Fibroblast of gingiva (primary cell): Measurements from ENCODE around the gene TADA3.
A peak's percentile ranks its signal among the peaks of the same experiment; 100 is the strongest.
"Not testable (repeated sequence)": the region's sequence is repeated elsewhere in the genome, so short reads cannot be mapped to it uniquely, and the experiment has no call there.

ENCODE experiments used
- DNase-seq: peaks from one replicate; pipeline ENCODE4 v3.0.0-alpha.2; 2011; ENCODE audit warnings: low read depth

Gene TADA3

GRCh38 chr3:9783954-9784353 lies 8.3 kb downstream of the TADA3 start:
- DNase-seq, result no peak

- no peak for DNase-seq
Observed at GRCh38 chr3:9782770-9783169, 9.5 kb downstream of the TADA3 start.

- DNase-seq, result no peak
Observed at GRCh38 chr3:9781978-9782603, 10.2 kb downstream of the TADA3 start.

- no peak for DNase-seq
Observed at GRCh38 chr3:9781551-9781950, 10.7 kb downstream of the TADA3 start.

GRCh38 chr3:9780910-9781309 lies 11.4 kb downstream of the TADA3 start:
- no peak for DNase-seq

GRCh38 chr3:9780458-9780812 lies 11.8 kb downstream of the TADA3 start:
- no peak for DNase-seq

- DNase-seq, result no peak
Observed at GRCh38 chr3:9779721-9780457, 12.4 kb downstream of the TADA3 start.

- DNase-seq, result no peak
Observed at GRCh38 chr3:9779075-9779593, 13.1 kb downstream of the TADA3 start.

GRCh38 chr3:9778143-9779074 lies 13.9 kb downstream of the TADA3 start:
- DNase-seq, result peak; percentile 47

- DNase-seq, result no peak
Observed at GRCh38 chr3:9777694-9778021, 14.6 kb downstream of the TADA3 start.

GRCh38 chr3:9776896-9777693 lies 15.2 kb downstream of the TADA3 start:
- no peak for DNase-seq

GRCh38 chr3:9771007-9771406 lies 21.3 kb downstream of the TADA3 start:
- DNase-seq, result not testable (repeated sequence)

GRCh38 chr3:9770276-9770812 lies 21.9 kb downstream of the TADA3 start:
- DNase-seq, result peak; percentile 74

GRCh38 chr3:9769426-9770275 lies 22.6 kb downstream of the TADA3 start, which contains the start of gene CAMK1:
TSS of gene CAMK1 (minus strand) at chr3:9769947. CDS start at chr3:9767749, 2,198 bp downstream.
- peak; percentile 67 for DNase-seq

GRCh38 chr3:9769012-9769411 lies 23.3 kb downstream of the TADA3 start:
- DNase-seq, result no peak

GRCh38 chr3:9768141-9768775 lies 24.0 kb downstream of the TADA3 start:
- DNase-seq, result no peak

- no peak for DNase-seq
Observed at GRCh38 chr3:9767418-9767817, 24.9 kb downstream of the TADA3 start.

- DNase-seq, result no peak
Observed at GRCh38 chr3:9765865-9766264, 26.4 kb downstream of the TADA3 start.

GRCh38 chr3:9762871-9763270 lies 29.4 kb downstream of the TADA3 start:
- DNase-seq, result no peak

GRCh38 chr3:9761919-9762318 lies 30.4 kb downstream of the TADA3 start:
- DNase-seq, result no peak
